Measurements from ENCODE around the gene AANAT. TPM values are rescaled to one million over a fixed set of nuclear protein-coding genes. Genes with fewer than 3 reads are reported as not detected.
A peak's percentile ranks its signal among the peaks of the same experiment; 100 is the strongest.

The AANAT gene
- total RNA-seq, 1 experiment from 2014 or later, result not detected

DNA sequence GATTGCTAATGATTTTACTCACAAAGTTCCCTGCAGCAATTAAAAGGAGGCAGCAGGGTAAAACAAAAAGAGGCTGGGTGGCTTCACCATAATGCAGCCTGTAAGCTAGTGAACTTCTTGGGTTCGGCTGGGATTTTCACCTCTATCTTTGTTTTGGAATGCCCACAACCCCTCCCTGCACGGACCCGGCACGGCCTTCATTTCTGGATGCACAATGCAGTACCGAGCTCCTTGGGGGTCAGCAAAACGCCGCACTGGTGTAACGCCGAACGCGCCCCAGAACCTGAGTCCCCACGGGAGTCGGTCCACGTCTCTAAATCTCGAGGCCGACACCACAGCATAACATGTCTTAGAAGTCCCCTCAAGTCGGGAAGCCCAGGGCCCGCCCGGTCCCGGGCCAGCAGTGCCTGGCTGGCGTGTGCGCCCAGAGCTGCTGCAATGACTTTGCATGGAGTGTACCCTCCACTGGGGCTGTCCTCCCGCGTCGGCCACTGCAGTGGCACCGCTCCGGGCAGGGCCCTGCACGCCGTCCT, 15.2 kb upstream of the AANAT start:
- intact Hi-C loops (cut with micrococcal nuclease; ENCODE audit: unreplicated experiment), result no loop called here
- CTCF ChIA-PET, result no interaction called here
- no peak for TF ChIP-seq EZH2 (IDR thresholded peaks at IDR 0.05; ENCODE audit: low read depth)
- TF ChIP-seq, protein P1, sequence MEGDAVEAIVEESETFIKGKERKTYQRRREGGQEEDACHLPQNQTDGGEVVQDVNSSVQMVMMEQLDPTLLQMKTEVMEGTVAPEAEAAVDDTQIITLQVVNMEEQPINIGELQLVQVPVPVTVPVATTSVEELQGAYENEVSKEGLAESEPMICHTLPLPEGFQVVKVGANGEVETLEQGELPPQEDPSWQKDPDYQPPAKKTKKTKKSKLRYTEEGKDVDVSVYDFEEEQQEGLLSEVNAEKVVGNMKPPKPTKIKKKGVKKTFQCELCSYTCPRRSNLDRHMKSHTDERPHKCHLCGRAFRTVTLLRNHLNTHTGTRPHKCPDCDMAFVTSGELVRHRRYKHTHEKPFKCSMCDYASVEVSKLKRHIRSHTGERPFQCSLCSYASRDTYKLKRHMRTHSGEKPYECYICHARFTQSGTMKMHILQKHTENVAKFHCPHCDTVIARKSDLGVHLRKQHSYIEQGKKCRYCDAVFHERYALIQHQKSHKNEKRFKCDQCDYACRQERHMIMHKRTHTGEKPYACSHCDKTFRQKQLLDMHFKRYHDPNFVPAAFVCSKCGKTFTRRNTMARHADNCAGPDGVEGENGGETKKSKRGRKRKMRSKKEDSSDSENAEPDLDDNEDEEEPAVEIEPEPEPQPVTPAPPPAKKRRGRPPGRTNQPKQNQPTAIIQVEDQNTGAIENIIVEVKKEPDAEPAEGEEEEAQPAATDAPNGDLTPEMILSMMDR (conservative IDR thresholded peaks at IDR 0.05), result no peak
- DNase-seq, result no peak
- H2AFZ ChIP-seq, result no peak overlapping the region
- no peaks in the 10 kb centered on the region for H3K36me3 ChIP-seq (ENCODE audit: low read depth)
- H3K4me1 ChIP-seq (replicated peaks; ENCODE audit: insufficient read depth), result peaks cover 30% of the 10 kb centered on the region
- peak overlapping the region; percentile 87 for H3K4me3 ChIP-seq
- H3F3A ChIP-seq (ENCODE audit: insufficient read depth, low read depth), result peaks cover 21% of the 10 kb centered on the region
- POLR2A ChIA-PET (ENCODE audit: unreplicated experiment), result no interaction called here
- no peaks in the 10 kb centered on the region for H3K27me3 ChIP-seq (ENCODE audit: insufficient read depth, low read depth)
- H4K20me1 ChIP-seq (ENCODE audit: insufficient read depth), result peaks cover 16% of the 10 kb centered on the region; the same call in 1 of the 2 replicates
- H3K9me2 ChIP-seq (ENCODE audit: insufficient read depth), result no peaks in the 10 kb centered on the region
- H3K27ac ChIP-seq, result no peak overlapping the region
- peaks cover 50% of the 10 kb centered on the region for H3K79me2 ChIP-seq (ENCODE audit: low read depth)
- H3K4me2 ChIP-seq, result peak overlapping the region; percentile 87
- H3K9me3 ChIP-seq (ENCODE audit: insufficient read depth, low read depth), result no peaks in the 10 kb centered on the region
- BruUV-seq (replicated peaks), result no TSS peak

DNA sequence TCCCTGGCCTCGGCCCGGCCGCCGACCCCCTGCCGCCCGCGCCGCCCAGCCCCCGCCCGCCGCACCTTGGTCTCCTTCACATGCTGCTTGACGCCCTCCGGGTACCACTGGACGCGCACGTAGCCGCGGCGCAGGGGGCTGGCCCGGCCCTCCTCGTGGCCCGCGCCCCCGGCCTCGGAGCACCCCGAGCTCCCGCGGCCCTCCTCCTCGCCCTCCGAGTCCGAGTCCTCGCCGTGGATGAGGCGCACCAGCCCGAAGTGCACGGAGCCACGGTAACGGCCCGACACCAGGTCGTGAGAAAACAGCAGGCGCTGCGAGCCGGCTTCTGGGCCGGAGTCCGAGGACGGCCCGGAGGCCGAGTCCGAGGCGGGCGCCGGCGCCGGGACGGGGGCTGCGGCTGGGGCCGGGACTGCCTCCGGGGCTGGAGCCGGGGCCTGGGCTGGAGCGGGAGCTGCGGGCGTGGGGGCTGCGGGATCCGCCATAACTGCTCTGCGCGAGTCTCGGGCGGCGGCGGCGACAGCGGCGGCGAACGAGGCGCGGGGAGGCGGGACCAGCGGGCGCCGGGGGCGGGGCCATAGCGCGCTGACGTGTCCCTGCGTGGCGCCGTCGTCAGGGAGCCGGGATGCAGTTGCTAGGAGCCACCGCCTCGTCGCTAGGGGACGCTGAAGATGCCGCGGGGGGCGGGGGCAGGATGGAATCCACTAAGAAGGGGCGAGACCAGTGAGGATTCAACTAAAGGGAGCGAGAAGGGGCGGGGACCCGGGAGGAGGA, 14.6 kb upstream of the AANAT start, which contains the start of gene UBE2O:
Gene UBE2O (minus strand): TSS at position 493 of the 771 bp plus-strand sequence. CDS start 11 bp downstream, at position 482.
- peaks cover 14% of the 10 kb centered on the region for H3F3A ChIP-seq (ENCODE audit: insufficient read depth, low read depth)
- ChIA-PET POLR2A (ENCODE audit: unreplicated experiment) (no interaction called here), CTCF (no interaction called here)
- peak within 1 kb of the TSS; percentile 74; the same call in 1 of the 2 replicates for H2AFZ ChIP-seq
- H3K9me3 ChIP-seq (ENCODE audit: insufficient read depth, low read depth), result no peaks in the 10 kb centered on the region
- BruUV-seq (replicated peaks), result no TSS peak
- peak within 1 kb of the TSS; percentile 87 for H3K4me2 ChIP-seq
- H3K27me3 ChIP-seq (ENCODE audit: insufficient read depth, low read depth), result no peaks in the 10 kb centered on the region
- peaks cover 15% of the 10 kb centered on the region; the same call in 1 of the 2 replicates for H4K20me1 ChIP-seq (ENCODE audit: insufficient read depth)
- H3K9me2 ChIP-seq (ENCODE audit: insufficient read depth), result no peaks in the 10 kb centered on the region
- H3K4me1 ChIP-seq (replicated peaks; ENCODE audit: insufficient read depth), result peaks cover 23% of the 10 kb centered on the region
- H3K4me3 ChIP-seq, result peak within 1 kb of the TSS; percentile 87
- no peaks in the 10 kb centered on the region for H3K36me3 ChIP-seq (ENCODE audit: low read depth)
- no peak for TF ChIP-seq EZH2 (IDR thresholded peaks at IDR 0.05; ENCODE audit: low read depth)
- TF ChIP-seq, protein P1 (conservative IDR thresholded peaks at IDR 0.05), result no peak
- intact Hi-C loops (cut with micrococcal nuclease; ENCODE audit: unreplicated experiment), result no loop called here
- H3K27ac ChIP-seq, result no peak within 1 kb of the TSS
- peak; percentile 67 to 88 for DNase-seq
- peaks cover 44% of the 10 kb centered on the region for H3K79me2 ChIP-seq (ENCODE audit: low read depth)

GRCh38 chr17:76453431-76453743, 14.0 kb upstream of the AANAT start:
- Histone ChIP-seq H3K27ac (no peak overlapping the region), H3K9me3 (ENCODE audit: insufficient read depth, low read depth) (no peaks in the 10 kb centered on the region), H3K27me3 (ENCODE audit: insufficient read depth, low read depth) (no peaks in the 10 kb centered on the region), H3K9me2 (ENCODE audit: insufficient read depth) (no peaks in the 10 kb centered on the region), H3K36me3 (ENCODE audit: low read depth) (no peaks in the 10 kb centered on the region), H3F3A (ENCODE audit: insufficient read depth, low read depth) (peaks cover 9% of the 10 kb centered on the region), H3K4me1 (replicated peaks; ENCODE audit: insufficient read depth) (peaks cover 18% of the 10 kb centered on the region), H3K4me3 (no peak overlapping the region), H3K79me2 (ENCODE audit: low read depth) (peaks cover 38% of the 10 kb centered on the region), H3K4me2 (no peak overlapping the region), H2AFZ (no peak overlapping the region), H4K20me1 (ENCODE audit: insufficient read depth) (peaks cover 9% of the 10 kb centered on the region; the same call in 1 of the 2 replicates)
- no peak for TF ChIP-seq EZH2 (IDR thresholded peaks at IDR 0.05; ENCODE audit: low read depth)
- TF ChIP-seq, protein P1 (conservative IDR thresholded peaks at IDR 0.05), result no peak; the same call in 1 of the 2 replicates
- no TSS peak for BruUV-seq (replicated peaks)
- intact Hi-C loops (cut with micrococcal nuclease; ENCODE audit: unreplicated experiment), result no loop called here
- ChIA-PET POLR2A (ENCODE audit: unreplicated experiment) (no interaction called here), CTCF (interaction anchor here (0.6 kb wide), 1 partner anchor 18 kb away, joined by 4 read pairs; no protein-coding TSS in a partner anchor)
- DNase-seq, result no peak

Measured in PC-9 (cell line).